ENCODE results near the gene RUNX1.

Gene RUNX1

DNA sequence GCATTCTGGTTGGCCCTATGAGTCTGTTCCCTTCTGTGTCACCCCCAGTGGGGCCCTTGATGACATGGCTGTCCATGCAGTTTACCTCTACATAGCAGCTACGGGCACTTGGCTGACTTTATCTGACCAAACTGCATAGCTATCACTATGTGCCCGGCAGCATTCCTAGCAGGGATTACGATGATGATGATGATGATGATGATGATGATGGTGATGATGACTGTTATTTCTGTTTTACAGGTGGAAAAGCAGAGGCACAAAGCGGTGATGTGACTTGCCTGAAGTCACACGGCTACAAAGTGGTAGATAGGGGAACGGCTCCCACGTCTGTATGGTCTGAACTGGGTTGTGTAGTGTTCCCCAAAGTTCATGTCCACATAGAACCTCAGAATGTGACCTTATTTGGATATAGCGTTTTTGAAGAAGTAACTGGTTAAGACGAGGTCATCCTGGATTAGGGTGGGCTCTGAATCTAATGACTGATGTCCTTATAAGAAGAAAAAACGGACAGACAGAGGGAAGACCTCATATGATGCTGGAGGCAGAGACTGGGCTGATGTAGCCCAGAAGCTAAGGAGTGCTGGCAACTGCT, 57.6 kb downstream of the RUNX1 start:
- DNase-seq, result no peak

DNA sequence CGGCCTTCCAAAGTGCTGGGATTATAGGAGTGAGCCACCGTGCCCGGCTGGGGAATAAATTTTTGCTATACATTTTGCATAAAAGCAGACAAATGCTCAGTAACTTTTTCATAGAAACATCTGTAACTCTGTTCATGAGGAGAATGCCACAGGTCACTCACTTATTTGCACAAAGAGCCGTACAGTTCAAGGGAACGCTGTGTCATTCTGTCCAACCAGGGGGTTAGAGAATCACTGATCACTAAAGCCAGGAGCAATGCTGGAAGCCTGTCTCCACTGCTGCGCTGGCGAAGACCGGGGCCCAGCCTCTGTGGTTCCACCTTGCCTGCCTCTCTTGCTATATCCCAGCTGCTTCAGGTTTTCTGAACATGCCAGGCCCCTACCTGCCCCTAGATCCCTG, 58.3 kb downstream of the RUNX1 start:
- no peak for DNase-seq

DNA sequence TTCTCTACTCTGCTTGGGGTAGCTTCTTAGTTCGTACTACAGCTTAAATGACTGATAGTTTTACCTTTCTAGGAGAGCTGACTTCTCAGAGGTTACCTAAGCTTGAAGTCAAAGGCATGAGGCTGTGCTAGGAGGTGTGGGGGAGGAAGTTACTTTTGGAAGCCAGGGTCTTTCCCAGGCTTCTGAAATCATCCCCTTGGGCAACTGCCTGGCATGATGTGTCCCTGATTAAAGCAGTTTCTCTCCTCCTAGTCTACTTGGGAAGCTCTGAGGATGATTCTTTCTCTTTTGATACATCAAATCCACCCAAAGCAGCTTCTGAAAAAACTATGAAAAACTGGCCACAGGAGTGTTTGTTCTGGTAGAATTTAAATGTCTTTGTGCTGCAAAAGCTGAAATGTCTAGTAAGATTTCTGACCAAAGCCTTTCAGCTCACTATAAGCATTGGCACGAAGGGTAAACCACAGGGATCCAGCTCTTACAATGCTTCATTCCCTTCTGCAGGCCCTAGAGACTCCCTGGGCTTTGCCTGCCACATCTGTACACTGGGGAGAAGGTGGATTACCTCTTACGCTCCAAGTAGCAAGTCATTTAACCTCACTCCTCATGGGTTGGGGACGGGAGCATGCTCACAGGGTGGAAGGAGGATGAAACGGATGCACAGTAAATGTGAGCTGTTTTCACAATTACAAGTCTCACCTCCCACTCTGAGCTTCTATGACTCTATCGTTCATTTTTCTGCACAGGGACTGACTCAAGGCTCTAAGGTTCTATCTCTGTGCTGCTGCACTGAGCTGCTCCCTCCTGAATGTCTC, 59.6 kb downstream of the RUNX1 start:
- no peak for DNase-seq

DNA sequence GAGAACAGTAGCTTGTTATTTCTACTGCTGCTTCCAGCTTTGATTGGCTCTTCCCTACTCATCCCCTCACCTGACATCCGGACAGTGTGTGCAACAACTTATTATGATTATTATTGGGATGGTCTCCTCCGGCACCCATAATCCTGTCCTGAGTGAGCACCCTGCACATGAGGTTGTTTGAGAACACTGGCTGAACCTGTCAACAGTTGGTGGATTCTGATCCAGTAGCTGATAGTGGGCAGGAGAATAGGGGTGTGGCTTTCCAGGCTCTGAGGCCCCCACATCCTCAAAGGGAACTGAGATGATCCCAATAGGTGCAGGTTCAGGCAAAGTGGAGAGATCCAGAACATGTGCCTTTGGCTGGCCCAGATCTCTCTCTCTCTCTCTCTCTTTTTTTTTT, 60.5 kb downstream of the RUNX1 start:
- no peak for DNase-seq

DNA sequence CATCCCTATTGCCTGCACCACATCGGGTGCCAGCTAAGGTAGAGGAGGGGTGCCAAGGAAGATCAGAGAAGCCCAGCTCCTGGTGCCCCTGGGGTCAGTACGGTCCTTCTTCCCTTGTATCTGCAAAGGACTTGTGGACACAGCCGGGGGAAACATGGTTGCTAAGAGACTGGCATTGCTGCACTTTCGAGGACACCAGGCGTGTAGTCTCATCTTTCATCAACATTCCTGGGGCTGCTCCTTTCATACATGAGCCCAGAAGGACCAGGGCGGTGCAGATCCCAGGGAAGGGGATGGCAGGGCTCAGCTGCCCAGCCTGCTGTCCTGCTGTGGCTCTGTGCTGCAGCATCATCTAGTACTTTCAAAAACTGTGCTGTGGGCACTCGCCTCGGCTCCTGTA, 61.0 kb downstream of the RUNX1 start:
- DNase-seq, result no peak

DNA sequence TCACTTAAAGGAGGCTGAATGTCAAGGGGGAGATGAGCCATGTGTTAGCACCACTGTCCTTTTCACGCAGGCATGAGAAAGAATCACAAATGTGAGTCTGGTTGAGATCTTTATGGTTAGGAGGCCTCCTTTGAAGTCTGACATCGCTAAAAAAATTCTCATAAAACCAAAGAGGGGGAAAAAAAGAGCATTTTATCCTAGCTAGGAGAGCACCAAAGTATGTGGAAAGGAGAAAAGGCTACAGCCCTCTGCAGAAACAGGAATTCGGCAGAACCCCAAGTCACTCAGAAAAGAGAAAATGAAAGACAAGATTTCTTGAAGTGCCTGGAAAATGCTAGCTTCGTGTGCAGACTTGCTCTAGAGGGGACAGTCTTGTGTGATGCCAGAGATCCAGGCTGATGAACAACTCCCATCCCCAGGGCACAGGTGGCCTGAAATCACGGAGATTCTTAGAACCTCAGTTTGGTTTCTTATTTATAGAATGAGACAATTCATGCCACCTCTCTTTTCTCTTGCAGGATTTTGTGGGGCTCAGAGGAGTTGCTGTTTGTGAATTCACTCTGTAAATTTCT, 61.5 kb downstream of the RUNX1 start:
- no peak for DNase-seq

DNA sequence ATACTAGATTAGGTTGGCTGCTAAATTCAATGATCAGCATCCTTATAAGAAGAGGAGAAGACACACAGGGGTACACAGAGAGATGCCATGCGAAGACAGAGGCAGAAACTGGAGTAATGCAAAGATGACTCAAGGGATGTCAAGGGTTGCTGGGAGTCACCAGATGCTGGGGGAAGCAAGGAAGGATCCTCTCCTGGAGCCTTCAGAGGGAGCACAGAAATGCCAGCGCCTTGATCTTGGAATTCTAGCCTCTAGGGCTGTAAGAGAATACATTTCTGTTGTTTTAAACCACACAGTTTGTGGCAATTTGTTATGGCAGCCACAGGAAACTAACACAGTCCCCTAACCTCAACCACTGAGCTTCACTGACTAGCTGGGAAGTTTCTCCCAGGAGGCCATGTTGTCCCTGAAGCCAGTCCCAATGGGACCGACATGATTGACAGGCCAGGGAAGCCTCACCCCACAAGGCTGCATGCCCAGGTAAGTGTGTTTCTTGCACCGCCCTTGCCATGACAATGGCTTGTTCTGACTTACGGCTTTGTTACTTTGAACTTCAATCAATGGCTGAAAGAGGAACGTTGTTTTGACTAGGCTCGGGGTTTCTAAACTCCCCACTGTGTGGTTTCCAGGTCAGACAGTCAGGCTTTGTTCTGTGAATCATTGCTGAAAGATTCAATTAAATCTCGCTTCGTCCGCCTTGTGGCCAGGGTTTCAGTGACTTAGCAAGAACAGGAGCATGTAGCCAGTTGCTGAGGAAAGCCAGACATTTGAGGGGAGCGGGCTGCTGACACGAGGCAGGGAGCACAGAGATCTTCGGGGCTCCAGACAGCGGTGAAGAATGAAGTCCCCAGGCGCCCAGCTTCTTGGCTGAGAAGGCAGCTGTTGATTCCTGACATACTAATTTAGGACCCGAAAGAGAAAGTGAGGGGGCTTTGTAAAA, 62.3 kb downstream of the RUNX1 start:
- peak; percentile 35 for DNase-seq

DNA sequence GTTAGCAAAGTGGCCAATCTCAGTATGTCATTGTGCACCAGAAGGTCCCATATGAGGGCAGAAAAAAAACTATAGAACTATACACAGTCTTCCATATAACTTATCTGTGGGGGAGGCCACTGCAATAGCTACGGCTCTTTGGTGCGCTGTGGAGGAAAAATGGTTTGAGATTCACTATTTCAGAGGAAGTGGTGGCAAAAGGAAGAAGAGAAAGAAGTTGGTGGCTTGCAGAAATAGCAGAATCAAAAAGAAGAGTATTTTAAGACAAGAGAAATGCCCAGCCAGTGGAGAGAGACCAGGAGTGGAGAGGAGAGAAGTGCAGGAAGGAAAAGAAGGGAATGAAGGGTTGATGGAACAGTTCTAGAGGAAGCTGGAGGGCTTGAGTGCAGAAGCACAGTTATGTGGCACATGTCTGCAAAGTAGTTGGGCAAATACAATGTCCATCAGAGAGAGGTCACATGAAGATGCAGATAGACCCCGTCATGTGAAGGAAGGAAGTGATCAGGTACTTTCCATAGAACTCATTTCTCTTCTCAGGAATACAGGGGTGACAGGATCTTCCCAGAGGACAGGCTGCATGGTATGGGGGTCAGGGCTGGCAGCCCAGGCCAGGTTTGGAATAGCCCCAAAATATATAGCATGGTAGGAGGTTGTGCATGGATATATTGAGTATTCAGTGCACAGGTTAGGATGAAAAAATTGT, 64.6 kb downstream of the RUNX1 start:
- no peak for DNase-seq

DNA sequence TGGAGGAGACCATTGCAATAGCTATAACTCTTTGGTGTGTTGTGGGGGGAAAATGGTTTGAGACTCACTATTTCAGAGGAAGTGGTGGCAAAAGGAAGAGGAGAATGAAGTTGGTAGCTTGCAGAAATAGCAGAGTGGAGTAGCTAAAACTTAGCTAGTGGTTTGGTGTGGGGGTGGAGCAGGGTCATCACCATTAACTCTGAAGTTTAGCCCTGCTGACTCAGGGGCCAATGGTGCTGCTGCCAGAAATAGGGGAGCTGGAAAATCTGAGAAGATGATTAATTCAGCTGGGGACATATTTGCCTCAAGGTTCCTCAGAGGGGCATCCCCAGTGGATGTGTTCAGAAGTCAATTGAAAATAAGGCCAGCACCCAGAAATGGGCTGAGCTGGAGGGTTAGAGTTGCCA, 65.4 kb downstream of the RUNX1 start:
- DNase-seq, result peak; percentile 17

DNA sequence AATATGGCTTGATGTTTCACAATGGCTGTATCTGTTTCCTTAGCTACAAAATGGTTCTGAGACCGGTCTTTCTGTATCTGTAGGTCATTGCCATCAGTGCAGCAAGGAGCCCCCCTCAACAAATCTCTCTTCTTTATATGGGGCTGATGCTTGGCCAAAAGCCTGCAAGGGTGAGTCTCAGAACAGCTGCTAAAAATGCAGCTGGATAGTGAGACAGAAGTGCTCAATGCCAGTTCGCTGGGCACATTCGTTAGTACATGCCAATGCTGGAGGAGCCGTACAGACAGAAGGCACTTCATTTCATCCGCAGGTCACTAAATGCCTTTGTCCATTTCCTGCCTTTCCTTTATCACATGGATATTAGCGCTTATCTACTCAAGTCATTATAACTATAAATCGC, 67.3 kb downstream of the RUNX1 start:
- DNase-seq, result no peak

DNA sequence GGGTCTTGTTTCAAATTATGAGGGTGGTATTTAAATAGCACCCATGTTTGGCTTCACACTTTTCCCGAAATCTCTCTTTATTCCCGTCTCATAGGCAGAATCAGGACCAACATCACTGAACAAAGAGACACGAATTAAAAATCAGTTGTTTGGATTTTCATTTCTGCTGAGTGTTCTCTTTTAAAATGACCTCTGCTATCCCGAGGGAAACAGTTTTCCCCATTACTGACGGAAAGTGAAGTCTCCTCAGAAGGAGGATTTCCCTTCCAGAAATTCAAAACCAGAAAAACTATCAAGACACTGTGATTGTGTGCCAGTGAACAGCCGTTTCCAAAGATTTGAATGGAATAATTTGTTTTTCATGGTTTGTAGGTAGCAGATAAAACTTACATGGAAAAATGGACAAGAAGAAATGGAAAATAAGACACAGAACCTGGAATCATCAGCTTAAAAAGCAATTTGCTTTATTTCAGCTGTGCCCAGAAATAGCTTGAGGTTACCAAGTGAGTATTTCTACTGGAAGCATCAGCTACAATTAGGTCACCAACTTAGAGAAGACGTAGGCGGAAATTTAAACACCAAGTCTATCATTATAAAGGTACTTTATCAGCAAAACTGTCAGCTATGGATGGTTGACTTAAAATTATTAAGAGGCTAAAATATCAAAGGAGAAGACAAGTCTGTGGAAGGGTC, 68.5 kb downstream of the RUNX1 start:
- no peak for DNase-seq

DNA sequence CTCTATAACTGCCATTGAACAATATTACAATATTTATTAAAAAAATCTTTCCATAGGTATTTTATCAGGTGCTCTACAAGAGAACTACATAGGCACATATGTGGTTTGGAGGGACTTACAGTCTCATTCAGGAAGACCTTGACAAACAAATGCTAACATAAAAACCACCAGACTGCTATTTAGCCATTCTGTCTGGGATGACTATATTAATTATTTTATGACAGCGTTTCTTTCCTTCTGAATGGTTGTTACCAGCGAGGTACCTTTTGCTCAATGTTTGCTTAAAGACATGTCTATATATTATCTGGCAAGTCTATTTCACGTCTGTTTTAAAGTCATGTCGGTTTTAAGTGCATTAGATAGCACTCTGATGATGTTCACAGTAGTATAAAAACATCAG, 69.7 kb downstream of the RUNX1 start:
- DNase-seq, result no peak

DNA sequence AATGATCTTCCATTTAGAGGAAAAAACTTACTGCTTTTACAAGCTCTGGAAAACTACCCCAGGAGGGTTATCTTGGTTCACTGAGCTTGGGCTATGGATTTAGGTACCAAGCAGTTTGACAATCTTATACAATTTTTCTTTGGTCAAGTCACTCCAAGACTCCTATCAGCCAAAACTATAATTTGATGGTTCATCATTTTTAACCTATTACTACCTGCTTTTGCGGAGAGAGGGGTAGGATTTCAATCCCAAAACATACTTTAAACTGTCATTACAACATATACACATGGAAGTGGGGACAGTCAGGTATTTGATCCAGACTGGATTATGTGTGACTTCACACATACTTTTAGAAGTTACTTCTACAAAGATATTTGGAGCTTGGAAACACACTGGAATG, 71.8 kb downstream of the RUNX1 start:
- no peak for DNase-seq

DNA sequence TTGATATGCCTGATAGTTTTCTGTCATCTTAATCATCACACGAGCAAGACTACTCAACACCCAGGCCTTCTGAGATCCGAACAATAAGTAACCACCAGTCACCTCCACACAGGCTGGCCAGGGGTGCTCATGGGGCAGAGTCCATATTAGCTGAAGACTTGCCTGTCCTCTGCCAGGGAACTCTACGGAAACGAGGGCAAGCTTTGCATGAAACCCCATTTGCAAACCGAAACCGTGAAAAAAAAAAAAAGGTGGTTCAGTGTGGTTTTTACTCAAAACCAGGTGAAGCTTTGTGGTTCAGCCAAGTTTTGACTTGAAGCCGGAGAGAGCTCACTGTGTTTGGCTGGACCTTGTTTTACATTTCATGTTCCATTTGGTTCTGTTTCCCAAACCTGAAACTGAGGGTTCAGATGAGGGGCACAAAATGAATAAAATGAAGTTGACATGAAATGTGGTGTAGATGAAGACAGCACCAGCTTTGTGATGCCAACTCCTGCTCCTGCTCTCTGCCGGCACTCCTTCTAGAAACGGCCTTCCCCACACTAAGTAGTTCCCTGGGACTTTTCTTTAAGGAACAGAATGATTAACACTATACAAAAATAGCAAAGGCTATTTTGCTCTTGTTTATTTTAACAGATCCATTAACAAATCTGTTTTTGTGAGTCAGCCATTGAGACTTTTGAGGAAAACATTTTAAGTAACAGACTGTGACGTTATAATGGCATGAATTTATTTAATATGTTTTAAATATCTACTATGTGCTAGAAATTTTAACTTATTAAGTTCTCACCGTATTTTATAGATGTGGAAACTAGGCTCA, 74.7 kb downstream of the RUNX1 start:
- no peak for DNase-seq

DNA sequence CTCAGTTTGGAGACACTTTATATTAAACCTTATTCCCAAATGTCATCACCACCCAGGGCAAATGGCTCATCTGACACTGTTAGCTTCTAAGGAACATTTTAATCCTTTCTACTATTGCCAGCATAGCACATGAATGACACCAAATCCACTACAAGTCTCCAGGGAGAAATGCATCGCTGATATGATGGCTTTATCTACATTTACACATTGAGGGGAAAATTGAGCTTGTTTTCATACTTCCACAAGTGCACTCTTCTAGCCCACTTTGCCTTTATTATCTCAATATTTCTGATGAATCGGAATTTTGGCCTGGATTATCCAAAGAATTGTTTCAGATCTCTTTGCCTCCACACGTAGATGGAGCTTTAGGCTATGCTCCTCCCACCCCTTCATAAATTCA, 75.4 kb downstream of the RUNX1 start:
- DNase-seq, result no peak

DNA sequence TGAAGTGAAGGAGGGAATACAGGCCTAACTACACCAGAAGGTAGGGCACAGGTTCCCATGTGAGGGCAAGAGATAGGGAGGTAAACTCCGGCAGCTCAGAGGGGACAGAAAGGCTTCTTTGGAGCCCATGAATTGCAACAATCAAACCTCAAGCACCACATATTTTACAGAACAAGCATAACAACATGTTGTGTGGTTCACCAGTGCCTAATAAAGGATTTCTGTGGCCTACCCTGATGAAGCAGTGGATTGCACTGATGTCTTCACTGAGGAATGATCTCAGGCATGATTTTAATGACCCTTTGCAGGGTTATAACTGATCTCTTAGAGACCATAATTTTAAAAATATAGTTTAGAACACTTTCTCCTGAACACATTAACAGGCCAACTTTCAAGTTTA, 77.4 kb downstream of the RUNX1 start:
- DNase-seq, result no peak

DNA sequence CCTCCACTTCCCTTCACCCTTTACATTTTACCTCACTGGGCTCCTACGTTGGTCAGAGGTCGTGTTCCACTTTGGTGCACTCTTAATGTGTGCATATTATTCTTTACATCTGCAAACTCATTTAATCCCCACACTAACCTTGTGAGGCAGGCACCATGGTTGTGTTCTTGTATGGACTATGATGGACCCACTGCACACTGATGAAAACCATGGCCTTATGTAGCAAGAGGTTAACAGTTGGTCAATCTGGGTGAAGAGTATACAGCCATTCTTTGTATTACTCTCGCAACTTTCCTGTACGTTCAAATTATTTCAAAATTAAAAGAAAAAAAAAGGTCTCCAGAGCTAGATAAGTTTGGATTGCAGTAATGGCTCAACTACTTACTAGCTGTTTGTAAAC, 78.5 kb downstream of the RUNX1 start:
- DNase-seq, result no peak

DNA sequence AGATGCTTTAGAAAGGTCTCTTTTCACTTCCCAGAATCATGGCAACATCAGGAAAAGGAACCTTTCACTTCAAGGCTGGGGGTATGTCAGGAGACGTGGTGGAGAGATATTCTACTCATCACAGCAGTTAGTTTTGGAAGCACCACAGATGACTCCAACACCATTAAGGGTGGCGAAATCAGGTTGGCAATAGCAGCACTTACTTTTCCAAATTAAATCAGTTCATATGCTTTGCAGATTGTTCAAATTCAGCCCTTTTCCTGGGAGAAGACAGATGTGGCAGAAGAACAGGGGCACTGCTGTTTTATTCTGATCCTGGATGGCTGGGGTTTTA, 79.0 kb downstream of the RUNX1 start:
- DNase-seq, result no peak

DNA sequence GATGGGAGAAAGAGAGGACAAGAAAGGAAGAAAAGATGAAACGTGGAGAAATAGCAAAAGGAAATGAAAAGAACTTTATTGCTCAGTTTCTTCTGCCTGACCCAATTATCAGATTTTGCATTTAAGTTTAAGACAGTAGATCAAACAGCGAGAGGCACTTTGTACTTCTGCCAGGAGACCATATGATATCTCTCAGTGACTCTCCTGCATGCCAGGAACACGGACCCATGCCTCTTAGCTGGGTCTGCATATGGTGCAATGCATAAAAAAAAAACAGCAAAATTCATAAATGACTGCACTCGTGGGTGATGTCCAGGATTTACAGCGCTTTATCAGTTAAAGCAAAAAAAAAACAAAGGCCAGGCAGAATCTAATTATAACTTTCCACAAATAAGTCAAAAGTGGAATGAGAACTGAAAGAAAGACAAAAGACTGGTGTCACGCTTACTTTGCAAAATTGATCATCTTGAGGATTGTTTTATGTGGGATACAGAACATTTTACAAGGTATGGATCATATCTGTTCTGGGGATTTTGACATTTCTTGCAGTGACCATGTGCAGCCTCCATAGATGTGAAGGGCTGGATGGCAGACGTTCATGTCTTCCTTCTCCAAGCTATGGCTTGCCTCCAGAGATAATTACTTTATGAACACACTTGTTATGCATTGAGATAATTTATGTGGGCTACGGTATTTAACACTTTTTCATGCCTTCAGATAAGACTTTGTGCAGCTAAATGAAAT, 79.5 kb downstream of the RUNX1 start:
- no peak for DNase-seq
